Measurements from ENCODE around the gene TMEM203. TPM values are rescaled to one million over a fixed set of nuclear protein-coding genes. Genes with fewer than 3 reads are reported as not detected.

The TMEM203 gene
- total RNA-seq, 2 donors from 2014 or later, result 35.3 to 47.8 TPM

GRCh38 chr9:137252555-137253506, 47.4 kb upstream of the TMEM203 start:
- Histone ChIP-seq H3K9me3 (no peaks in the 10 kb centered on the region), H3K27ac (no peak overlapping the region), H3K4me1 (replicated peaks) (peaks cover 12% of the 10 kb centered on the region), H3K27me3 (replicated peaks; ENCODE audit: insufficient read depth) (no peaks in the 10 kb centered on the region), H3K4me3 (no peak overlapping the region), H3K36me3 (no peaks in the 10 kb centered on the region)
- intact Hi-C loops (cut with DNase I), result no loop called here
- WGBS, result 83% methylated on average over 35 of the region's 35 CpGs
- no peak for DNase-seq (ENCODE audit: low spot score)
- TF ChIP-seq POLR2A (IDR thresholded peaks at IDR 0.05) (no peak), CTCF (IDR thresholded peaks at IDR 0.05) (no peak), POLR2AphosphoS5 (IDR thresholded peaks at IDR 0.05) (no peak)

GRCh38 chr9:137251490-137252268, 46.2 kb upstream of the TMEM203 start:
- Histone ChIP-seq H3K27ac (no peak overlapping the region), H3K4me3 (no peak overlapping the region), H3K27me3 (replicated peaks; ENCODE audit: insufficient read depth) (no peaks in the 10 kb centered on the region), H3K36me3 (no peaks in the 10 kb centered on the region), H3K4me1 (replicated peaks) (peaks cover 9% of the 10 kb centered on the region), H3K9me3 (no peaks in the 10 kb centered on the region)
- DNase-seq (ENCODE audit: low spot score), result no peak
- intact Hi-C loops (cut with DNase I), result no loop called here
- 90% methylated on average over 22 of the region's 22 CpGs for WGBS
- TF ChIP-seq POLR2AphosphoS5 (IDR thresholded peaks at IDR 0.05) (no peak), CTCF (IDR thresholded peaks at IDR 0.05) (no peak), POLR2A (IDR thresholded peaks at IDR 0.05) (no peak)

- Histone ChIP-seq H3K4me1 (replicated peaks) (peaks cover 3% of the 10 kb centered on the region), H3K27ac (no peak within 1 kb of the TSS), H3K27me3 (replicated peaks; ENCODE audit: insufficient read depth) (no peaks in the 10 kb centered on the region), H3K4me3 (no peak within 1 kb of the TSS), H3K36me3 (no peaks in the 10 kb centered on the region), H3K9me3 (no peaks in the 10 kb centered on the region)
- no peak for DNase-seq (ENCODE audit: low spot score)
- no peak for TF ChIP-seq POLR2AphosphoS5 (IDR thresholded peaks at IDR 0.05)
- TF ChIP-seq POLR2A (IDR thresholded peaks at IDR 0.05), result no peak
- no peak for TF ChIP-seq CTCF (IDR thresholded peaks at IDR 0.05)
- intact Hi-C loops (cut with DNase I), result no loop called here
- WGBS, result 71% methylated on average over 4 of the region's 4 CpGs
Measured at GRCh38 chr9:137251194-137251461, 45.7 kb upstream of the TMEM203 start, which contains the start of gene STPG3. Gene STPG3, plus strand, starts transcription at chr9:137251286. Its CDS starts 1 bp downstream, at chr9:137251287.

GRCh38 chr9:137250329-137251193, 45.1 kb upstream of the TMEM203 start:
- H3K27me3 ChIP-seq (replicated peaks; ENCODE audit: insufficient read depth), result no peaks in the 10 kb centered on the region
- no peaks in the 10 kb centered on the region for H3K4me1 ChIP-seq (replicated peaks)
- no peaks in the 10 kb centered on the region for H3K36me3 ChIP-seq
- 60% methylated on average over 18 of the region's 18 CpGs for WGBS
- TF ChIP-seq POLR2AphosphoS5 (IDR thresholded peaks at IDR 0.05) (no peak), CTCF (IDR thresholded peaks at IDR 0.05) (no peak)
- H3K9me3 ChIP-seq, result no peaks in the 10 kb centered on the region
- intact Hi-C loops (cut with DNase I), result no loop called here
- H3K4me3 ChIP-seq, result no peak overlapping the region
- no peak overlapping the region for H3K27ac ChIP-seq
- DNase-seq (ENCODE audit: low spot score), result no peak
